GM12891 (cell line): ENCODE measurements around the gene ARHGEF28.

Experiments
- PAX5 ChIP-seq: IDR thresholded peaks from 2 replicates; pipeline ENCODE4 v1.6.1; 2011; ENCODE audit warnings: low read length, moderate library complexity, mild to moderate bottlenecking; ENCODE audit not compliant: insufficient read depth, severe bottlenecking
- POLR2A ChIP-seq: IDR thresholded peaks from 2 replicates; pipeline ENCODE4 v1.6.1; 2011; ENCODE audit warnings: low read depth, low read length, control low read depth
- POLR2AphosphoS5 ChIP-seq: IDR thresholded peaks from 2 replicates; pipeline ENCODE4 v1.6.1; 2011; ENCODE audit warnings: low read depth, low read length, control low read depth
- POU2F2 ChIP-seq: IDR thresholded peaks from 2 replicates; pipeline ENCODE4 v1.6.1; 2011; ENCODE audit warnings: low read depth, mild to moderate bottlenecking, control low read depth, low read length, moderate library complexity
- TAF1 ChIP-seq: IDR thresholded peaks from 2 replicates; pipeline ENCODE4 v1.6.1; 2011; ENCODE audit warnings: low read depth, low read length, control low read depth

DNA sequence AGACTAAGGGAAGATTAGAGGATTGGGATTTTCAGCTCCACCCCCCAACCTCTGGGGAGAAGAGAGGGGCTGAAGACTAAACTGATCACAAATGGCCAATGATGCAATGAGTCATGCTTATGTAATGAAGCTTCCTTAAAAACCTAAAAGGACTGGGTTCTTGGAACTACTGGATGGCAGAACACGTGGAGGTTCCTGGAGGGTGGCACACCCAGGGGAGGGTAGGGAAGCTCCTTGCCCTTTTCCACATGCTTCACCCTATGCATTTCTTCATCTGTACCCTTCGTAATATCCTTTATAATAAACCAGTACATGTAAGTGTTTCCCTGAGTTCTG is 48.6 kb downstream of the ARHGEF28 start:
- TF ChIP-seq POLR2A, result no peak
- TF ChIP-seq POLR2AphosphoS5, result no peak
- TF ChIP-seq PAX5, result no peak
- TF ChIP-seq TAF1, result no peak
- TF ChIP-seq POU2F2, result no peak
